Measurements from ENCODE around the gene WASHC4.

The WASHC4 gene

DNA sequence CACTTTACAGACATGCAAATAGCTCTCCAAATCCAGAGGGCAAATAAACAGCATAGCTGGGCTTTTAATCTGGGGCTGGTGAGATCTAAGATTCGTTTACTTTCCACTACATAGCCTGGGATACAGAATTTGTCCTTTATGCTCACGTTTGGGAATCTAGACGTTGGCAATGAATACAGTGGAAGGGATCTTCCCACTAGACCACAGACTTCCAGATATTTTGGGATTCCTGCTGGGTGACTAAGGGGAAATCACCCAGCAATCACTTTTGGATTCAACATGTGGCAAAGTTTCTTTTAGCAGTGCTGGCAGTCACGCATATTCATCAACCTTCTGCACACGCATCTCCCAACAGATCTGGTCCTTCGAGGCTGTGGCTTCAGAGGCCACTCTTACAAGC is 104.9 kb downstream of the WASHC4 start:
- no peak overlapping the region for H2AFZ ChIP-seq (ENCODE audit: insufficient read depth, low read length, poor library complexity)
- no CpG with 5 or more reads among the region's 6 CpGs for WGBS (ENCODE audit: extremely low coverage, insufficient coverage, insufficient read length)
- H3K4me2 ChIP-seq (ENCODE audit: low read length): no peak overlapping the region
- H4K12ac ChIP-seq (ENCODE audit: low read depth, low read length): no peak overlapping the region
- no peak overlapping the region for H3K27ac ChIP-seq (ENCODE audit: low read depth, low read length)
- H3K18ac ChIP-seq (ENCODE audit: low read length): no peak overlapping the region
- H2BK5ac ChIP-seq (ENCODE audit: low read depth, low read length, poor library complexity): no peak overlapping the region
- H3K4ac ChIP-seq (ENCODE audit: low read depth, low read length): no peak overlapping the region
- H3K79me2 ChIP-seq (ENCODE audit: control insufficient read depth, insufficient read depth, low read length, poor library complexity): no peaks in the 10 kb centered on the region
- peaks cover 3 to 8% of the 10 kb centered on the region in 2 experiments for H3K4me1 ChIP-seq (ENCODE audit: control insufficient read depth in 1 of 2, insufficient read depth in 2 of 2, low read length in 2 of 2)
- H3K4me3 ChIP-seq (ENCODE audit: low read depth, low read length): no peak overlapping the region
- no peak overlapping the region for H4K91ac ChIP-seq (ENCODE audit: low read depth, low read length)
- no peak overlapping the region for H3K14ac ChIP-seq (ENCODE audit: low read length)
- no peak overlapping the region for H2BK120ac ChIP-seq (ENCODE audit: insufficient read depth, low read length, poor library complexity)
- no peak overlapping the region for H3K23ac ChIP-seq (ENCODE audit: low read length)
- DNase-seq: peak in 1 of 2 donors; percentile 30
- no peak overlapping the region for H2AK5ac ChIP-seq (ENCODE audit: low read length)
- H3K27me3 ChIP-seq (ENCODE audit: insufficient read depth, low read length): no peaks in the 10 kb centered on the region
- no peak overlapping the region for H2BK12ac ChIP-seq (ENCODE audit: low read length)
- H4K8ac ChIP-seq (ENCODE audit: low read depth, low read length): no peak overlapping the region
- H3K36me3 ChIP-seq (ENCODE audit: control insufficient read depth in 1 of 2, insufficient read depth in 2 of 2, low read length in 2 of 2): peaks cover 12 to 21% of the 10 kb centered on the region in 2 experiments
- no peaks in the 10 kb centered on the region for H3K79me1 ChIP-seq (ENCODE audit: low read length)
- no peak overlapping the region for H3K9ac ChIP-seq (ENCODE audit: low read length)
- no peaks in the 10 kb centered on the region for H3K9me3 ChIP-seq (ENCODE audit: insufficient read depth, low read depth, low read length)

DNA sequence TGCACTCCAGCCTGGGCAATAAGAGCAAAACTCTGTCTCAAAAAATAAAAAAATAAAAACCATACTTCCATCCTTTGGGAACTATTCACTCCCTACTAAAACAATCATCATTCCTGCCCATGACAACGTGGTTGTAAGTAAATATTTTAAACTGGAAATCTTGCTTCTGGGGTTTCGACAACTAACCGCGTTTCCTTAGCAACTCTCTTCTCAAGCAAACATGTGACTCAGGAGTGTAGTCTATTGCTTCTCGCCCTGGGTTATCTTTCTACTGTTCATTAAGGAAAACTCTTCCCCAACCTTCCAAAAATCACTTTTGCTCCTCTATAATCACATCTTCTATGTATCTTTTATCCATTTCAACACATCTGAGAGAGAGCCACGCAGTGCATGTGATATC is 106.6 kb downstream of the WASHC4 start:
- Histone ChIP-seq H4K12ac (ENCODE audit: low read depth, low read length) (no peak overlapping the region), H2BK120ac (ENCODE audit: insufficient read depth, low read length, poor library complexity) (no peak overlapping the region), H4K8ac (ENCODE audit: low read depth, low read length) (no peak overlapping the region), H2BK12ac (ENCODE audit: low read length) (no peak overlapping the region), H3K9me3 (ENCODE audit: insufficient read depth, low read depth, low read length) (no peaks in the 10 kb centered on the region), H3K9ac (ENCODE audit: low read length) (no peak overlapping the region), H3K79me2 (ENCODE audit: control insufficient read depth, insufficient read depth, low read length, poor library complexity) (no peaks in the 10 kb centered on the region), H3K36me3 (ENCODE audit: control insufficient read depth in 1 of 2, insufficient read depth in 2 of 2, low read length in 2 of 2) (peaks cover 9 to 20% of the 10 kb centered on the region in 2 experiments), H3K4me3 (ENCODE audit: low read depth, low read length) (no peak overlapping the region), H3K27ac (ENCODE audit: low read depth, low read length) (no peak overlapping the region), H2AFZ (ENCODE audit: insufficient read depth, low read length, poor library complexity) (no peak overlapping the region), H2BK5ac (ENCODE audit: low read depth, low read length, poor library complexity) (no peak overlapping the region), H4K91ac (ENCODE audit: low read depth, low read length) (no peak overlapping the region), H3K4me1 (ENCODE audit: control insufficient read depth in 1 of 2, insufficient read depth in 2 of 2, low read length in 2 of 2) (peaks cover 3 to 6% of the 10 kb centered on the region in 2 experiments), H3K4ac (ENCODE audit: low read depth, low read length) (no peak overlapping the region), H3K23ac (ENCODE audit: low read length) (no peak overlapping the region), H3K14ac (ENCODE audit: low read length) (no peak overlapping the region), H3K27me3 (ENCODE audit: insufficient read depth, low read length) (no peaks in the 10 kb centered on the region), H3K4me2 (ENCODE audit: low read length) (no peak overlapping the region), H2AK5ac (ENCODE audit: low read length) (no peak overlapping the region), H3K79me1 (ENCODE audit: low read length) (no peaks in the 10 kb centered on the region), H3K18ac (ENCODE audit: low read length) (no peak overlapping the region)
- no CpG with 5 or more reads among the region's 6 CpGs for WGBS (ENCODE audit: extremely low coverage, insufficient coverage, insufficient read length)
- DNase-seq: peak; percentile 53 to 78

DNA sequence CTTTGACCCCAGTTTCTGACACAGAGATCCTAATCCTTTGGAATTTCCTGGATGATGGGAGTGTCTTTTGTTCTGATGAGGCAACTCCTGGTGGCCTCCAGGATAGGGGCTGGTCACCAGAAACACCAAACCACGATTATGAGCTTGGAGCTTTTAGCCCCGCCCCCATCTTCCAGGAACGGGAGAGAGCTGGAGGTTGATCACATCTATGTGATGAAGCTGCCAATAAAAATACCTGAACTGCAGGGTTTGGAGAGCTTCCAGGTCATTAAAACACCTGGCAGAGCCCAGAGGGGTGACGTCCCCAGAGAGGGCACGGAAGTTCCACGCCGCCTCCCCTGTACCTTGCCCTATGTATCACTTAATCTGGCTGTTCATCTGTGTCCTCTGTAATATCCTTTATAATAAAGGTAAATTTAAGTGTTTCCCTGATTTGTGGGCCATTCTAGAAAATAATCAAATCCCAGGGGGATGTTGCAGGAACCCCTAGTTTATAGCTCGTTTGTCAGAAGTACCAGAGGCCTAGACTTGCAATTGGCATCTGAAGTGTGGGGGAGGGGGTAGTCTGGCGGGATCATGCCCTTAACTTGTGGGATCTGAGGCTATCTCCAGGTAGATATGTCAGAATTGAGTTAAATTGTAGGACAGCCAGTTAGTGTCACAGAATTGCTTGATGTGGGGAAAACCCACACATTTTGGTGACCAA is 107.3 kb downstream of the WASHC4 start:
- Histone ChIP-seq H3K4ac (ENCODE audit: low read depth, low read length) (no peak overlapping the region), H3K4me2 (ENCODE audit: low read length) (no peak overlapping the region), H3K4me1 (ENCODE audit: control insufficient read depth in 1 of 2, insufficient read depth in 2 of 2, low read length in 2 of 2) (peaks cover 3 to 6% of the 10 kb centered on the region in 2 experiments), H2BK120ac (ENCODE audit: insufficient read depth, low read length, poor library complexity) (no peak overlapping the region), H3K9ac (ENCODE audit: low read length) (no peak overlapping the region), H3K23ac (ENCODE audit: low read length) (no peak overlapping the region), H2AK5ac (ENCODE audit: low read length) (no peak overlapping the region), H3K79me2 (ENCODE audit: control insufficient read depth, insufficient read depth, low read length, poor library complexity) (no peaks in the 10 kb centered on the region), H2AFZ (ENCODE audit: insufficient read depth, low read length, poor library complexity) (no peak overlapping the region), H3K4me3 (ENCODE audit: low read depth, low read length) (no peak overlapping the region), H3K79me1 (ENCODE audit: low read length) (no peaks in the 10 kb centered on the region), H2BK5ac (ENCODE audit: low read depth, low read length, poor library complexity) (no peak overlapping the region), H3K9me3 (ENCODE audit: insufficient read depth, low read depth, low read length) (no peaks in the 10 kb centered on the region), H3K18ac (ENCODE audit: low read length) (no peak overlapping the region), H3K27me3 (ENCODE audit: insufficient read depth, low read length) (no peaks in the 10 kb centered on the region), H4K12ac (ENCODE audit: low read depth, low read length) (no peak overlapping the region), H2BK12ac (ENCODE audit: low read length) (no peak overlapping the region), H4K91ac (ENCODE audit: low read depth, low read length) (no peak overlapping the region), H3K27ac (ENCODE audit: low read depth, low read length) (no peak overlapping the region), H4K8ac (ENCODE audit: low read depth, low read length) (no peak overlapping the region), H3K36me3 (ENCODE audit: control insufficient read depth in 1 of 2, insufficient read depth in 2 of 2, low read length in 2 of 2) (peaks cover 9 to 20% of the 10 kb centered on the region in 2 experiments), H3K14ac (ENCODE audit: low read length) (no peak overlapping the region)
- peak; percentile 85 to 92 for DNase-seq
- no CpG with 5 or more reads among the region's 9 CpGs for WGBS (ENCODE audit: extremely low coverage, insufficient coverage, insufficient read length)

DNA sequence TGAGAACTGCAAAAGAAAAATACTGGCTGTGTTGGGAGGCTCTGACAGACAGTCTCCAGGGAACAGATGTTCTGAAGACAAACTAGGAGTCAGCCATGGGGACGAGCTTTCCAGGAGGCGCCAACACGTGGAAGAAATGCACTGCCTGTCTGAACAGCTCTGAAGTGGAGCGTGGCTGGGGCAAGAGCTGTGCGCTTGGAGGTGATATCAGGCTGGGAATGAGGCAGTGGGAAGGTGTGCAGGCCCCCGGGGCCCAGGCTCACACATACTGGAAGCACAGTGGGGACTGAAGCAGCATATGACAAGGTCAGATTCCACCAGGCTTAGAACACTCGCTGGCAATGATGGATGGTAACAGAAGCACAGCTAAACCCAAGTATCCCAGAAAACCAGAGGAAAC is 110.9 kb downstream of the WASHC4 start:
- Histone ChIP-seq H3K4me3 (ENCODE audit: low read depth, low read length) (no peak overlapping the region), H3K79me1 (ENCODE audit: low read length) (no peaks in the 10 kb centered on the region), H2BK12ac (ENCODE audit: low read length) (no peak overlapping the region), H3K14ac (ENCODE audit: low read length) (no peak overlapping the region), H4K12ac (ENCODE audit: low read depth, low read length) (no peak overlapping the region), H2BK120ac (ENCODE audit: insufficient read depth, low read length, poor library complexity) (no peak overlapping the region), H3K18ac (ENCODE audit: low read length) (no peak overlapping the region), H3K9me3 (ENCODE audit: insufficient read depth, low read depth, low read length) (no peaks in the 10 kb centered on the region), H3K9ac (ENCODE audit: low read length) (no peak overlapping the region), H3K27ac (ENCODE audit: low read depth, low read length) (no peak overlapping the region), H4K8ac (ENCODE audit: low read depth, low read length) (no peak overlapping the region), H3K79me2 (ENCODE audit: control insufficient read depth, insufficient read depth, low read length, poor library complexity) (no peaks in the 10 kb centered on the region), H2BK5ac (ENCODE audit: low read depth, low read length, poor library complexity) (no peak overlapping the region), H3K4ac (ENCODE audit: low read depth, low read length) (no peak overlapping the region), H3K4me1 (ENCODE audit: control insufficient read depth in 1 of 2, insufficient read depth in 2 of 2, low read length in 2 of 2) (peaks cover 3 to 6% of the 10 kb centered on the region in 2 experiments), H3K36me3 (ENCODE audit: control insufficient read depth in 1 of 2, insufficient read depth in 2 of 2, low read length in 2 of 2) (peaks cover 19 to 35% of the 10 kb centered on the region in 2 experiments), H2AFZ (ENCODE audit: insufficient read depth, low read length, poor library complexity) (no peak overlapping the region), H3K23ac (ENCODE audit: low read length) (no peak overlapping the region), H2AK5ac (ENCODE audit: low read length) (no peak overlapping the region), H4K91ac (ENCODE audit: low read depth, low read length) (no peak overlapping the region), H3K4me2 (ENCODE audit: low read length) (no peak overlapping the region), H3K27me3 (ENCODE audit: insufficient read depth, low read length) (no peaks in the 10 kb centered on the region)
- WGBS (ENCODE audit: extremely low coverage, insufficient coverage, insufficient read length): no CpG with 5 or more reads among the region's 7 CpGs
- DNase-seq: no peak
